Measurements from ENCODE around the gene SHISA7.

The SHISA7 gene

DNA sequence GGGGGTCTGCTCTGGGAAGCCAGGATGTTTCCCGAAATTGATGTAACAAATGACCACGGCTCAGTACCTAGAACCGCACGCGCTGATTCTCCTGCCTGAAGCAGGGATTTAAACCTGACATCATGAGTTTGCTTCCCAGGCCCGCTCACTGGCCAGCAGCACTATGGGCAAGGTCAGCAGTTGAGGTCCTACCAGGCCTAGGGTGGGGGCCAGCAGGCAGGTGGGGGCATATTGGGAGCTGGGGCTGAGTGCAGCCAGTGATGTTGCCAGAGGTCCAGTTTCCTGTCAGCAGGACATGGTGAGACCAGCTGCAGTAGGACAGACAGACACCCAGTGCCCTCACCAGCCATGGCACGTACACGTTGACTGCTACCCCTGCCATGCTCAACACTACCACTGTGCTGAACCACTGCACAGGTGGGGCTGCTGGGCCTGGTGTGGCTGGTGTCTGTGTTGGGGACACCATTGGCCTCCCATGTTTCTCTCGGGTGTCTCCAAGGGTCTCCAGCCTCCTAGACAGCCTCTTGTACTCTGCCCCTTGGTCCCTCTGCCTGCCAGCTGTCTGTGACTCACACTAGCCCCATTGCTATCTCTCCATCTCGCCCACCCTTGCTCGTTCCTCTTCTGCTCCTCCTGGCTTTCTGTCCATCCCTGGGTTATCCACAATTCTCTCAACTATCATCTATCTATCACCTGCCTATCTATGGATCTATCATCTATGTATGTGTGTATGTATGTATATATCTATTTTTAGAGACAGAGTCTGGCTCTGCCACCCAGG, 22.6 kb upstream of the SHISA7 start:
- H3K4me3 ChIP-seq (ENCODE audit: low read depth, low read length) = no peak overlapping the region
- TF ChIP-seq, protein P1, sequence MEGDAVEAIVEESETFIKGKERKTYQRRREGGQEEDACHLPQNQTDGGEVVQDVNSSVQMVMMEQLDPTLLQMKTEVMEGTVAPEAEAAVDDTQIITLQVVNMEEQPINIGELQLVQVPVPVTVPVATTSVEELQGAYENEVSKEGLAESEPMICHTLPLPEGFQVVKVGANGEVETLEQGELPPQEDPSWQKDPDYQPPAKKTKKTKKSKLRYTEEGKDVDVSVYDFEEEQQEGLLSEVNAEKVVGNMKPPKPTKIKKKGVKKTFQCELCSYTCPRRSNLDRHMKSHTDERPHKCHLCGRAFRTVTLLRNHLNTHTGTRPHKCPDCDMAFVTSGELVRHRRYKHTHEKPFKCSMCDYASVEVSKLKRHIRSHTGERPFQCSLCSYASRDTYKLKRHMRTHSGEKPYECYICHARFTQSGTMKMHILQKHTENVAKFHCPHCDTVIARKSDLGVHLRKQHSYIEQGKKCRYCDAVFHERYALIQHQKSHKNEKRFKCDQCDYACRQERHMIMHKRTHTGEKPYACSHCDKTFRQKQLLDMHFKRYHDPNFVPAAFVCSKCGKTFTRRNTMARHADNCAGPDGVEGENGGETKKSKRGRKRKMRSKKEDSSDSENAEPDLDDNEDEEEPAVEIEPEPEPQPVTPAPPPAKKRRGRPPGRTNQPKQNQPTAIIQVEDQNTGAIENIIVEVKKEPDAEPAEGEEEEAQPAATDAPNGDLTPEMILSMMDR (IDR thresholded peaks at IDR 0.05; ENCODE audit: borderline replicate concordance, insufficient read depth, low read depth, low read length) = no peak

- H3K4me3 ChIP-seq (ENCODE audit: low read depth, low read length) = no peak within 1 kb of the TSS
Observed at GRCh38 chr19:55464662-55465054, 21.6 kb upstream of the SHISA7 start, which contains the start of gene C19orf85. Gene C19orf85 (minus strand): TSS chr19:55464751. CDS start chr19:55464554, 197 bp downstream.

GRCh38 chr19:55464039-55464661, 21.1 kb upstream of the SHISA7 start:
- H3K4me3 ChIP-seq (ENCODE audit: low read depth, low read length) = no peak overlapping the region
- TF ChIP-seq, protein P1 (IDR thresholded peaks at IDR 0.05; ENCODE audit: borderline replicate concordance, insufficient read depth, low read depth, low read length) = no peak

More at GRCh38 chr19:55464662-55465054, 21.6 kb upstream of the SHISA7 start, which contains the start of gene C19orf85:
- TF ChIP-seq, protein P1 (IDR thresholded peaks at IDR 0.05; ENCODE audit: borderline replicate concordance, insufficient read depth, low read depth, low read length) = no peak

GRCh38 chr19:55463583-55464031, 20.5 kb upstream of the SHISA7 start:
- no peak overlapping the region for H3K4me3 ChIP-seq (ENCODE audit: low read depth, low read length)
- TF ChIP-seq, protein P1 (IDR thresholded peaks at IDR 0.05; ENCODE audit: borderline replicate concordance, insufficient read depth, low read depth, low read length) = no peak

GRCh38 chr19:55462722-55463121, 19.6 kb upstream of the SHISA7 start:
- no peak overlapping the region for H3K4me3 ChIP-seq (ENCODE audit: low read depth, low read length)

GRCh38 chr19:55461974-55462626, 19.0 kb upstream of the SHISA7 start:
- TF ChIP-seq, protein P1 (IDR thresholded peaks at IDR 0.05; ENCODE audit: borderline replicate concordance, insufficient read depth, low read depth, low read length) = no peak
- peak overlapping the region; percentile 46 for H3K4me3 ChIP-seq (ENCODE audit: low read depth, low read length)

More at GRCh38 chr19:55462722-55463121, 19.6 kb upstream of the SHISA7 start:
- TF ChIP-seq, protein P1 (IDR thresholded peaks at IDR 0.05; ENCODE audit: borderline replicate concordance, insufficient read depth, low read depth, low read length) = no peak

All from GM12875 (cell line).